HepG2 (cell line): Measurements from ENCODE around the gene WNT3A.

Experiments
- BHLHE40 ChIP-seq: IDR thresholded peaks from 2 replicates; pipeline ENCODE4 v1.6.1; 2011; ENCODE audit warnings: low read length, improper control_type of control experiment
- EZH2 ChIP-seq: conservative IDR thresholded peaks from 2 replicates; pipeline ENCODE4 v1.6.1; 2012; ENCODE audit warnings: mild to moderate bottlenecking, low read depth, low read length, moderate library complexity
- HOMEZ ChIP-seq: IDR thresholded peaks from 2 replicates; pipeline ENCODE4 v1.6.1; 2016; ENCODE audit warnings: low read depth
- KLF6 ChIP-seq: IDR thresholded peaks from 2 replicates; pipeline ENCODE4 v1.8.0; 2016; ENCODE audit warnings: missing biosample characterization, missing genetic modification reagents
- MIER2 ChIP-seq: IDR thresholded peaks from 2 replicates; pipeline ENCODE4 v1.6.1; 2016; ENCODE audit warnings: missing biosample characterization, missing genetic modification reagents
- MTF2 ChIP-seq: sonication (generic); formaldehyde crosslinking; IDR thresholded peaks from 2 replicates; pipeline ENCODE4 v1.5.0; 2020; ENCODE audit warnings: missing genetic modification reagents, borderline replicate concordance
- USF2 ChIP-seq, 2 experiments: sonication (generic) in 1 of 2; formaldehyde crosslinking in 1 of 2; IDR thresholded peaks; 2 replicates each; pipeline versions ENCODE4 v1.5.1 to v1.6.1; 2011 to 2020; ENCODE audit warnings: borderline replicate concordance in 1 of 2, low read depth in 1 of 2, low read length in 1 of 2, mild to moderate bottlenecking in 1 of 2, missing genetic modification reagents in 1 of 2, moderate library complexity in 1 of 2
- ZNF10 ChIP-seq: sonication (generic); formaldehyde crosslinking; IDR thresholded peaks from 2 replicates; pipeline ENCODE4 v1.4.0; 2020; ENCODE audit warnings: mild to moderate bottlenecking, low read depth, missing genetic modification reagents, borderline replicate concordance
- ZNF24 ChIP-seq: fragments of 450-650 bp; IDR thresholded peaks from 2 replicates; pipeline ENCODE4 v1.6.1; 2017; ENCODE audit warnings: antibody characterized with exemption, mild to moderate bottlenecking
- ZNF609 ChIP-seq: sonication (generic); formaldehyde crosslinking; IDR thresholded peaks from 2 replicates; pipeline ENCODE4 v1.4.0; 2020; ENCODE audit warnings: mild to moderate bottlenecking, missing genetic modification reagents, borderline replicate concordance
- TF ChIP-seq, protein P1 (sequence below): sonication (generic); formaldehyde crosslinking; IDR thresholded peaks from 2 replicates; pipeline ENCODE4 v1.4.0; 2020; ENCODE audit warnings: mild to moderate bottlenecking, missing genetic modification reagents
- TF ChIP-seq, protein P2 (sequence below): sonication (generic); formaldehyde crosslinking; IDR thresholded peaks from 2 replicates; pipeline ENCODE4 v1.5.0; 2020; ENCODE audit warnings: mild to moderate bottlenecking, missing genetic modification reagents, moderate library complexity

DNA sequence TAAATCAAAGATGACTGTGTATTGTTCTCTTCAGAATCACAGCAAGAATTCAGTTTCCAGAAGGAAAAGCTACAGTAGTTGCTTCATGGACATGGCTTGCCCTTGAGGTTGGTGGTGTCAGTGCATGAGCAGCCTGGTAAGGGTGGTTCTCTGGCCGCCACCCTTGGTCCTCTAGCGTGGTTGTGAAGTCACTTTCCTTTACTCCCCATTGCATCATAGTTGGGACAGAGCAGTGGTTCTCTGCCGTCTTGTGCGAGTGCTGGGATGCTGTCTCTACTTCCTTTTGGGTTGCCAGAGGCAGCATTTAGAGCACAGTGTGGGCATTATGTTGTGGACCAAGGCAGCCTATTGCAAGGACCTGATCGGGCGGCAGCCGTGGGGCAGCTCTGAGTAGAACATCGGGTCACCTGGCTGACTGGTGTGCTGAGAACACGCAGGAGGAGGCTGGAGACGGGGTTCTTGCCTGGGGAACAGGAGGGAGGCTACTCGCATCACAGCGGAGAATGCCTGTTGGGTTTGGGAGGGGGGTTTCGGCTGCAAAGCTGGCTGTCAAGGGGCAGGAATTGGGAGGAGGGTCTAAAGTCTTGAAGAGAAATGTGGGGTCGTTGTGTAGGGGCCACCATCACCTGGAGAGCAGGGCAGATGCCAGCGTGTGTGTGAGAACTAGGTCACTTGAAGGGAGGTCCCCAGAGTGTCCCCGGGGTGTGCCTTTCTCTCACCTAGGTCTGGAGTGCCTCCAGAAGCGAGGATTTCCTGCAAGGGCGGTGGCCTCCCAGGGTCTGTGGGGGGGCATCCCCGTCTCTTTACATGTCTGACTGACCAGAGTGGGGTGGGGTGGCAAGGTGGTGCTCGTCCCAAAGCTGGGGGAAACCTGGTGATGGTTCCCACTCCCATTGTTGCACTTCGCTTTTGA lies 82.0 kb downstream of the WNT3A start:
- TF ChIP-seq, protein P1, sequence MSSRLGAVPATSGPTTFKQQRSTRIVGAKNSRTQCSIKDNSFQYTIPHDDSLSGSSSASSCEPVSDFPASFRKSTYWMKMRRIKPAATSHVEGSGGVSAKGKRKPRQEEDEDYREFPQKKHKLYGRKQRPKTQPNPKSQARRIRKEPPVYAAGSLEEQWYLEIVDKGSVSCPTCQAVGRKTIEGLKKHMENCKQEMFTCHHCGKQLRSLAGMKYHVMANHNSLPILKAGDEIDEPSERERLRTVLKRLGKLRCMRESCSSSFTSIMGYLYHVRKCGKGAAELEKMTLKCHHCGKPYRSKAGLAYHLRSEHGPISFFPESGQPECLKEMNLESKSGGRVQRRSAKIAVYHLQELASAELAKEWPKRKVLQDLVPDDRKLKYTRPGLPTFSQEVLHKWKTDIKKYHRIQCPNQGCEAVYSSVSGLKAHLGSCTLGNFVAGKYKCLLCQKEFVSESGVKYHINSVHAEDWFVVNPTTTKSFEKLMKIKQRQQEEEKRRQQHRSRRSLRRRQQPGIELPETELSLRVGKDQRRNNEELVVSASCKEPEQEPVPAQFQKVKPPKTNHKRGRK: no peak
- TF ChIP-seq EZH2: no peak
- TF ChIP-seq MTF2: no peak
- TF ChIP-seq ZNF24: no peak
- TF ChIP-seq ZNF609: no peak
- no peak for TF ChIP-seq MIER2 (CRISPR knock-in tag)
- TF ChIP-seq BHLHE40: no peak
- no peak for TF ChIP-seq HOMEZ
- no peak for TF ChIP-seq USF2 (IDR thresholded peaks at IDR 0.05; ENCODE audit: low read depth, low read length)
- TF ChIP-seq USF2 (CRISPR knock-in tag; IDR thresholded peaks at IDR 0.05; ENCODE audit: borderline replicate concordance): no peak
- no peak for TF ChIP-seq ZNF10 (CRISPR knock-in tag)
- TF ChIP-seq, protein P2, sequence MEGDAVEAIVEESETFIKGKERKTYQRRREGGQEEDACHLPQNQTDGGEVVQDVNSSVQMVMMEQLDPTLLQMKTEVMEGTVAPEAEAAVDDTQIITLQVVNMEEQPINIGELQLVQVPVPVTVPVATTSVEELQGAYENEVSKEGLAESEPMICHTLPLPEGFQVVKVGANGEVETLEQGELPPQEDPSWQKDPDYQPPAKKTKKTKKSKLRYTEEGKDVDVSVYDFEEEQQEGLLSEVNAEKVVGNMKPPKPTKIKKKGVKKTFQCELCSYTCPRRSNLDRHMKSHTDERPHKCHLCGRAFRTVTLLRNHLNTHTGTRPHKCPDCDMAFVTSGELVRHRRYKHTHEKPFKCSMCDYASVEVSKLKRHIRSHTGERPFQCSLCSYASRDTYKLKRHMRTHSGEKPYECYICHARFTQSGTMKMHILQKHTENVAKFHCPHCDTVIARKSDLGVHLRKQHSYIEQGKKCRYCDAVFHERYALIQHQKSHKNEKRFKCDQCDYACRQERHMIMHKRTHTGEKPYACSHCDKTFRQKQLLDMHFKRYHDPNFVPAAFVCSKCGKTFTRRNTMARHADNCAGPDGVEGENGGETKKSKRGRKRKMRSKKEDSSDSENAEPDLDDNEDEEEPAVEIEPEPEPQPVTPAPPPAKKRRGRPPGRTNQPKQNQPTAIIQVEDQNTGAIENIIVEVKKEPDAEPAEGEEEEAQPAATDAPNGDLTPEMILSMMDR (CRISPR knock-in tag): no peak
- TF ChIP-seq KLF6 (CRISPR knock-in tag): no peak
